K562 (cell line): ENCODE results near the gene ARHGAP18. TPM values are rescaled to one million over a fixed set of nuclear protein-coding genes. Genes with fewer than 3 reads are reported as not detected.
A peak's percentile ranks its signal among the peaks of the same experiment; 100 is the strongest.

ENCODE experiments used
- CXXC5 ChIP-seq: fragments of 250-450 bp; sonication (Bioruptor Pico); IDR thresholded peaks from 2 replicates; pipeline ENCODE4 v1.8.0; 2022; ENCODE audit warnings: inconsistent platforms, mild to moderate bottlenecking, moderate library complexity
- DNMT1 ChIP-seq: fragments of 450-650 bp; IDR thresholded peaks from 2 replicates; pipeline ENCODE4 v1.6.1; 2016; ENCODE audit warnings: antibody characterized with exemption, mild to moderate bottlenecking
- DPF2 ChIP-seq: fragments of 450-650 bp; IDR thresholded peaks from 2 replicates; pipeline ENCODE4 v1.6.1; 2016
- FOSL1 ChIP-seq: fragments of 200-800 bp; sonication (Bioruptor generic); conservative IDR thresholded peaks from 2 replicates; pipeline ENCODE4 v1.6.1; 2016; ENCODE audit warnings: missing genetic modification characterization, missing compliant biosample characterization
- HNRNPK ChIP-seq: fragments of 200-400 bp; formaldehyde crosslinking; IDR thresholded peaks from one replicate; pipeline ENCODE4 v1.6.1; 2018; ENCODE audit warnings: mild to moderate bottlenecking, low read depth, low read length; ENCODE audit not compliant: poor library complexity, severe bottlenecking
- KLF1 ChIP-seq: fragments of 450-650 bp; IDR thresholded peaks from 2 replicates; pipeline ENCODE4 v1.6.1; 2016; ENCODE audit warnings: missing genetic modification characterization, missing compliant biosample characterization
- LARP7 ChIP-seq: fragments of 450-650 bp; IDR thresholded peaks from 2 replicates; pipeline ENCODE4 v1.6.1; 2016
- MAFF ChIP-seq: IDR thresholded peaks from 2 replicates; pipeline ENCODE4 v1.6.1; 2012; ENCODE audit warnings: low read length, improper control_type of control experiment
- POLR2AphosphoS2 ChIP-seq: IDR thresholded peaks from 2 replicates; pipeline ENCODE4 v1.6.1; 2012; ENCODE audit warnings: low read length, improper control_type of control experiment
- RBM25 ChIP-seq: fragments of 200-400 bp; formaldehyde crosslinking; IDR thresholded peaks from 2 replicates; pipeline ENCODE4 v1.6.1; 2018; ENCODE audit warnings: low read length, low read depth, moderate library complexity; ENCODE audit not compliant: severe bottlenecking
- RCOR1 ChIP-seq, 2 experiments: IDR thresholded peaks; 2 replicates each; pipeline ENCODE4 v1.6.1; 2012; ENCODE audit warnings: low read depth in 2 of 2, low read length in 2 of 2, borderline replicate concordance in 1 of 2, improper control_type of control experiment in 1 of 2
- SIRT6 ChIP-seq: IDR thresholded peaks from one replicate; pipeline ENCODE4 v1.6.1; 2012; ENCODE audit warnings: low read depth, mild to moderate bottlenecking, control low read depth, inconsistent platforms, low read length, moderate library complexity
- SMARCE1 ChIP-seq: fragments of 450-650 bp; IDR thresholded peaks from 2 replicates; pipeline ENCODE4 v1.7.1; 2016; ENCODE audit warnings: mild to moderate bottlenecking
- SOX6 ChIP-seq: fragments of 450-650 bp; IDR thresholded peaks from 2 replicates; pipeline ENCODE4 v1.6.1; 2014; ENCODE audit warnings: mild to moderate bottlenecking
- TCF3 ChIP-seq: sonication (generic); formaldehyde crosslinking; IDR thresholded peaks from 2 replicates; pipeline ENCODE4 v1.4.0; 2020; ENCODE audit warnings: mild to moderate bottlenecking, missing genetic modification reagents
- TOE1 ChIP-seq, 2 experiments: fragments of 450-650 bp in 1 of 2; sonication (generic) in 1 of 2; formaldehyde crosslinking in 1 of 2; IDR thresholded peaks; 2 replicates each; pipeline versions ENCODE4 v1.7.1 to v1.8.0; 2016 to 2022; ENCODE audit warnings: borderline replicate concordance in 2 of 2, mild to moderate bottlenecking in 2 of 2, antibody characterized with exemption in 1 of 2, inconsistent platforms in 1 of 2, low read depth in 1 of 2, missing genetic modification reagents in 1 of 2, moderate library complexity in 1 of 2
- U2AF1 ChIP-seq: fragments of 200-400 bp; formaldehyde crosslinking; optimal IDR thresholded peaks from 2 replicates; pipeline ENCODE3; 2017; ENCODE audit warnings: mild to moderate bottlenecking, low read depth, low read length, moderate library complexity
- ZBTB12 ChIP-seq: fragments of 250-450 bp; sonication (Bioruptor Pico); IDR thresholded peaks from 2 replicates; pipeline ENCODE4 v1.4.0; 2020
- ZBTB7A ChIP-seq: IDR thresholded peaks from 2 replicates; pipeline ENCODE4 v1.6.1; 2011; ENCODE audit warnings: low read depth, mild to moderate bottlenecking, low read length, moderate library complexity, borderline replicate concordance; ENCODE audit not compliant: control insufficient read depth
- ZNF174 ChIP-seq: fragments of 250-450 bp; sonication (Bioruptor Pico); IDR thresholded peaks from 2 replicates; pipeline ENCODE4 v1.4.0; 2020; ENCODE audit warnings: mild to moderate bottlenecking
- ZNF589 ChIP-seq: fragments of 200-800 bp; sonication (Bioruptor generic); IDR thresholded peaks from 2 replicates; pipeline ENCODE4 v1.6.1; 2016; ENCODE audit warnings: low read depth, missing genetic modification characterization, missing compliant biosample characterization
- polyA plus RNA-seq, 8 experiments: library from polyadenylated mRNA; depleted of rRNA in 4 of 8; stranded (reverse) in 5 of 8; unstranded in 3 of 8; fragments of >200 nt; fragmentation: Nextera tagmentation in 2 of 8; fragmentation: Illumina TruSeq in 1 of 8; extraction: Ambion mirVana in 2 of 8; extraction: Trizol in 1 of 8; gene quantifications; 2 replicates each; pipeline versions ENCODE4 v1.2.1 to v1.2.3, GENCODE V29; 2011 to 2014; ENCODE audit warnings: inconsistent platforms in 1 of 8, missing spikeins in 1 of 8
- total RNA-seq, 7 experiments: library from RNA; depleted of rRNA in 6 of 7; stranded (reverse); fragments of >200 nt in 6 of 7; fragmentation: Illumina TruSeq in 2 of 7; extraction: Trizol in 2 of 7; gene quantifications; 2 replicates each; pipeline versions ENCODE4 v1.2.1 to v1.2.3, GENCODE V29; 2011 to 2021; ENCODE audit warnings: low replicate concordance in 1 of 7
- TF ChIP-seq, protein P1 (sequence below): sonication (generic); formaldehyde crosslinking; IDR thresholded peaks from 2 replicates; pipeline ENCODE4 v1.8.0; 2023; ENCODE audit warnings: mild to moderate bottlenecking, missing genetic modification reagents
- TF ChIP-seq, protein P2 (sequence below), 2 experiments: fragments of 450-650 bp in 1 of 2; sonication (generic) in 1 of 2; formaldehyde crosslinking in 1 of 2; IDR thresholded peaks in 1 of 2; conservative IDR thresholded peaks in 1 of 2; 2 replicates each; pipeline versions ENCODE4 v1.6.1 to v1.8.1; 2016 to 2023; ENCODE audit warnings: mild to moderate bottlenecking in 2 of 2, moderate library complexity in 2 of 2, inconsistent platforms in 1 of 2, missing genetic modification reagents in 1 of 2
- TF ChIP-seq, protein P3 (sequence below): fragments of 200-800 bp; sonication (Bioruptor generic); IDR thresholded peaks from 2 replicates; pipeline ENCODE4 v1.6.1; 2017; ENCODE audit warnings: missing genetic modification characterization, missing compliant biosample characterization

ARHGAP18 gene
- total and polyA plus RNA-seq, 9 of the 15 experiments (the other 6 are each of a cell fraction or from before 2014, with no cell fraction given) = 13.3 to 29.7 (median 21.1) TPM

DNA sequence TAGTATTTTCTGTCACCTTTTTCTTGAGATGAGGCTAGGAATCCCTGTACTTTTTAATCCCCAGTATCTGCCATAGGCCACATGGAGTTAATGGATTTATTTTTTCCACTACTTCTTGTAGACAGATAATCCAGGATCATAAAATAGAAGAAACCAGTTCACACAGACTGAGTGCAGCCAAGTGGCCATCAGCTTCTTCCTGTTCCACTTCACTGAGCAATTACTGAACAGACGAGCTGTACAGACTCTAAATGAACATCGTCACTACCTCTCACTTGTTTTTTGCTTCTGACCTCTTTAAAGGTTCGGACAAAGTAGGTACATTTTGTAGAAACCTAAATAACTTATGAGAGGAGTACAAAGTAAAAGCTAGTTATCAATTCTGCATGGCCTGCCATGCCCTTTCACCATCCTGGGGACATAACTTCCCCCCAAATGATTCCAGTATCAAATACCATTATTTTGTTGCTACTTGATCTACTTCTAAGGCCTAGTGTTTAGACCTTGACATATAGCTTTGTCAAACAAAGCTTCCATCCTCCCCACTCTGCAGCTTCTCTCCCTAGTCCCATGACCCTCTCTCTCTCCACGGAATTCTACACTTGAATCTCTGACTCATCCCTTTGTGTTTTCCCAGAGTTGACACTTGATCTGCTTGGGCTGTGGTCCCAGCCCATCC is 34.4 kb upstream of the ARHGAP18 start (continued):
- TF ChIP-seq LARP7 (no peak), ZBTB7A (no peak), SMARCE1 (0 out of 2 replicates have a peak, but pooled peaks have one; percentile 51), DNMT1 (no peak), FOSL1 (tag) (peak; percentile 94), ZBTB12 (no peak), SIRT6 (no peak), U2AF1 (no peak), TCF3 (CRISPR knock-in tag) (no peak), HNRNPK (no peak), DPF2 (0 out of 2 replicates have a peak, but pooled peaks have one; percentile 30), POLR2AphosphoS2 (no peak), MAFF (no peak), RBM25 (no peak), ZNF589 (CRISPR knock-in tag) (0 out of 2 replicates have a peak, but pooled peaks have one; percentile 20), KLF1 (no peak), TOE1 (IDR thresholded peaks at IDR 0.05; ENCODE audit: borderline replicate concordance) (peak; percentile 50; the same call in 1 of the 2 replicates), TOE1 (CRISPR knock-in tag; IDR thresholded peaks at IDR 0.05; ENCODE audit: borderline replicate concordance, low read depth) (no peak), ZNF174 (CRISPR knock-in tag) (no peak), CXXC5 (CRISPR knock-in tag) (0 out of 2 replicates have a peak, but pooled peaks have one; percentile 25), SOX6 (peak; percentile 75; the same call in 1 of the 2 replicates), RCOR1 (IDR thresholded peaks at IDR 0.05; ENCODE audit: borderline replicate concordance in 1 of 2, low read depth in 2 of 2, low read length in 2 of 2) (peak in 1 of 2 experiments; percentile 39; a peak in 1 of 4 replicates)
- TF ChIP-seq, protein P1, sequence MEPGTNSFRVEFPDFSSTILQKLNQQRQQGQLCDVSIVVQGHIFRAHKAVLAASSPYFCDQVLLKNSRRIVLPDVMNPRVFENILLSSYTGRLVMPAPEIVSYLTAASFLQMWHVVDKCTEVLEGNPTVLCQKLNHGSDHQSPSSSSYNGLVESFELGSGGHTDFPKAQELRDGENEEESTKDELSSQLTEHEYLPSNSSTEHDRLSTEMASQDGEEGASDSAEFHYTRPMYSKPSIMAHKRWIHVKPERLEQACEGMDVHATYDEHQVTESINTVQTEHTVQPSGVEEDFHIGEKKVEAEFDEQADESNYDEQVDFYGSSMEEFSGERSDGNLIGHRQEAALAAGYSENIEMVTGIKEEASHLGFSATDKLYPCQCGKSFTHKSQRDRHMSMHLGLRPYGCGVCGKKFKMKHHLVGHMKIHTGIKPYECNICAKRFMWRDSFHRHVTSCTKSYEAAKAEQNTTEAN (CRISPR knock-in tag) = no peak
- TF ChIP-seq, protein P2, sequence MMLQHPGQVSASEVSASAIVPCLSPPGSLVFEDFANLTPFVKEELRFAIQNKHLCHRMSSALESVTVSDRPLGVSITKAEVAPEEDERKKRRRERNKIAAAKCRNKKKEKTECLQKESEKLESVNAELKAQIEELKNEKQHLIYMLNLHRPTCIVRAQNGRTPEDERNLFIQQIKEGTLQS (IDR thresholded peaks at IDR 0.05) = peak; percentile 73
- TF ChIP-seq, protein P2 (CRISPR knock-in tag; conservative IDR thresholded peaks at IDR 0.05) = no peak
- TF ChIP-seq, protein P3, sequence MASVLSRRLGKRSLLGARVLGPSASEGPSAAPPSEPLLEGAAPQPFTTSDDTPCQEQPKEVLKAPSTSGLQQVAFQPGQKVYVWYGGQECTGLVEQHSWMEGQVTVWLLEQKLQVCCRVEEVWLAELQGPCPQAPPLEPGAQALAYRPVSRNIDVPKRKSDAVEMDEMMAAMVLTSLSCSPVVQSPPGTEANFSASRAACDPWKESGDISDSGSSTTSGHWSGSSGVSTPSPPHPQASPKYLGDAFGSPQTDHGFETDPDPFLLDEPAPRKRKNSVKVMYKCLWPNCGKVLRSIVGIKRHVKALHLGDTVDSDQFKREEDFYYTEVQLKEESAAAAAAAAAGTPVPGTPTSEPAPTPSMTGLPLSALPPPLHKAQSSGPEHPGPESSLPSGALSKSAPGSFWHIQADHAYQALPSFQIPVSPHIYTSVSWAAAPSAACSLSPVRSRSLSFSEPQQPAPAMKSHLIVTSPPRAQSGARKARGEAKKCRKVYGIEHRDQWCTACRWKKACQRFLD (CRISPR knock-in tag) = peak; percentile 54; the same call in 1 of the 2 replicates
